Measurements from ENCODE around the gene RNF31. TPM values are rescaled to one million over a fixed set of nuclear protein-coding genes. Genes with fewer than 3 reads are reported as not detected.
"Not testable (repeated sequence)": the region's sequence is repeated elsewhere in the genome, so short reads cannot be mapped to it uniquely, and the experiment has no call there.

RNF31 gene
- polyA plus RNA-seq, 3 donors, result 41.5 to 46.9 (median 43.4) TPM

DNA sequence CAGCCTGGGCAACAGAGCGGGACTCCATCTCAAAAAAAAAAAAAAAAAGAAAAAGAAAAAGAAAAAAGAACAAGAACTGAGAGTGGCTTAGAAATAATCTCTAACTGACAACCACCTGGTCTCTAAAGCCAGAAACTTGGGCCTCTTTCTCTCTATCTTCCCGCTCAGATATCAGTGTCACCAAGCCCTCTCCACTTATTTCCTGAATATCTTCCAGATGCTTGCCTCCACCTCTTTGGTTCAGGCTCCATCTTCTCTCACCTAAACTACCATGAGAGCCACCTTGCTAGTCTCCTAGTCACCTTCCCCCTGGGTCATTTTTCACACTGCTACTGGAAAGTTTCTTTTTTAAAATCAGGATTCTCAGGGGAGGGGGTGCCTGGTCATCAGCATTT lies 49.8 kb downstream of the RNF31 start:
- DNase-seq (ENCODE audit: low read depth in 3 of 3, low spot score in 2 of 3), result no peak

DNA sequence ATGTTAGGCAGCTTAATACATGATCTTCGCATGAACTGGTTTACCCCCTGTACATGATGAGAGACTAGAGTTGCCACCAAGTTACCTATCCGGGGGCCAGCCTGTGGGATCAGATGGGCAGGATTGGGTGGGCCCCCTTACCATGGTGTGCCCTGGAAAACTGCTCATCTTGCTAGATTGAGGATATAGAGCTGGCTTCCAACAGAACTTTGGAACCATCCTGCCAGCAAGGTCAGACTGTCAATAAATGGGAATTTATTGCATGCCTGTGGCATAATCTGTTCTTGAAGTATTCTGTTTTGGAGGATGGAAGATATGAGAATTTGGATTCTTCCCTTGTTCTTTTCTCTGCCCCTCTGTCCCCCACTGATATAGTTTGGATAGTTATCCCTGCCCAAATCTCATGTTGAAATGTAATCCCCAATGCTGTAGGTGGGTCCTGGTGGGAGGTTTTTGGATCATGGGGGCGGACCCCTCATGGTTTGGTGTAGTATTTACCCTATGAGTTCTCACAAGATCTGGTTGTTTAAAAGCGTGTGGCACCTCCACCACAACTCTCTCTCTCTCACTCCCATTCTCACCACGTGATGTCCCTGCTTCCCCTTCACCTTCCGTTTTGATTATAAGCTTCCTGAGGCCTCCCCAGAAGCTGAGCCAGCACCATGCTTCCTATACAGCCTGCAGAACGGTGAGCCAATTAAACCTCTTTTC lies 51.7 kb downstream of the RNF31 start:
- no peak for DNase-seq (ENCODE audit: low read depth in 3 of 3, low spot score in 2 of 3)

DNA sequence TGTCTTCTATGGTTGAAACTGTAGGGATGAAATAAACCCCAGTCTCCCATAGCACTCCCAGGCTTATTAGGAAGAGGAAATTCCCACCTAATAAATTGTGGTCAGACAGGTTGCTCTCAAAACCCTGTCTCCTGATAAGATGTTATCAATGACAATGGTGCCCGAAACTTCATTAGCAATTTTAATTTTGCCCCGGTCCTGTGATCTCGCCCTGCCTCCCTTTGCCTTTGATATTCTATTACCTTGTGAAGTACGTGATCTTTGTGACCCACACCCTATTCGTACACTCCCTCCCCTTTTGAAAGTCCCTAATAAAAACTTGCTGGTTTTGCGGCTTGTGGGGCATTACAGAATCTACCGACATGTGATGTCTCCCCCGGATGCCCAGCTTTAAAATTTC lies 55.2 kb downstream of the RNF31 start:
- DNase-seq (ENCODE audit: low read depth in 3 of 3, low spot score in 2 of 3), result not testable (repeated sequence)

DNA sequence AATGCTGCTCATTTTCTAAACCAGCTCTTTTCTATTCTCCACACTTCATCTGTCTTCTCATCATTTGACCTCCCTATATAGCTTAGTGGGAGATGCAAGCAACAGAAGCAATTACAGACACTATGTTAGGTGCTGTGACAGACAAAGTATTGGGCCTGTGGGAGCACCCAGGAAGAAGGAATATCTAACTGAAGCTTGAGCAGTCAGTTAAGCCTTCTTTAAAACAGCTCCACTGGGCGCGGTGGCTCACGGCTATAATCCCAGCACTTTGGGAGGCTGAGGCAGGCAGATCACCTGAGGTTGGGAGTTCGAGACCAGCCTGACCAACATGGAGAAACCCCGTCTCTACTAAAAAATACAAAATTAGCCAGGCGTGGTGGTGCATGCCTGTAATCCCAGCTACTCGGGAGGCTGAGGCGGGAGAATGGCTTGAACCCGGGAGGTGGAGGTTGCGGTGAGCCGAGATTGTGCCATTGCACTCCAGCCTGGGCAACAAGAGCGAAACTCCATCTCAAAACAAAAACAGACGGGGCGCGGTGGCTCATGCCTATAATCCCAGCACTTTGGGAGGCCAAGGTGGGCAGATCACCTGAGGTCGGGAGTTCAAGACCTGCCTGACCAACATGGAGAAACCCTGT lies 56.1 kb downstream of the RNF31 start:
- not testable (repeated sequence) for DNase-seq (ENCODE audit: low read depth in 3 of 3, low spot score in 2 of 3)

DNA sequence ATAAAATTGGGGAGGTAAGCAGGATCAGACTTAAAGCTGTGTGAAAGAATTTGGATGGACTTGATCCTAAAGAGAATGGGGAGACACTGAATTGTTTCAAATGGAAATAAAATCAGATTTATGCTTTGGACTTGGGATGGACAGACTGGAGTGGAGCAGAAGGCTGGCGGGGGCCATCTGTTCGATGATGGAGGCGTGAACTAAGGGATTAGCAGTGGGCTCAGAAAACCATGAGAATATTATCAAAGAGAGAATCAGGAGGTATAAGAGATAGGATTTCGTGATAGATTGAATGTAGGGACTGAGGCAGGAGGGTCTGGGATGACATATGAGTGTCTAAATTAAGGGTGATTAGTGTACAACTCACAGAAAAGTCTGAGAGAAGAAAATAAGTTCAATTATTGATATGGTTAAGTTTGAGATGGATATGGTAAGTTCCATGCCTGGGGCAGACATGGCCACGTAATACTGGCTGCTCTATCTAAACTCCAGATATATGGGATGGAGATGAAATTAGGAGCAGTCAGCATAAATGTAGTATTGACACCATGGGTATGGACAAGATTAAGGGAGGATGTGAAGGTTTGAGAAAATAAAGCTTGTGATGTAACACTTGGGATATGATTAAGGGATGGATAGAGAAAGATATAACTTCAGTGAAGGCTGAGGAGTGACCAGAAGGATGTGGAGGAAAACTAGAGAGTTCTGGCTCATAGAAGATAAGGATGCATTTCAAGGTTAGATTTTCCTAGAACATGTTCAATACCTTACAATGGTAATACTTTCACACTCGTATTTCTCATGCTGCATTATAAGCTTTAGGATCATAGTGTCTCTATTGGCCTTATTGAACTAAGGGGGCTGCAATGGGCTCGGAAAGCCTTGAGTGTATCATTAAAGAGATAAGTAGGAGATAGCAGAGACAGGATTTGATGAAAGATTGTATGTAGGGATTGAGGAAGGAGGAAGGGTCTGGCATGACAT lies 57.2 kb downstream of the RNF31 start:
- DNase-seq (ENCODE audit: low read depth in 3 of 3, low spot score in 2 of 3), result no peak

DNA sequence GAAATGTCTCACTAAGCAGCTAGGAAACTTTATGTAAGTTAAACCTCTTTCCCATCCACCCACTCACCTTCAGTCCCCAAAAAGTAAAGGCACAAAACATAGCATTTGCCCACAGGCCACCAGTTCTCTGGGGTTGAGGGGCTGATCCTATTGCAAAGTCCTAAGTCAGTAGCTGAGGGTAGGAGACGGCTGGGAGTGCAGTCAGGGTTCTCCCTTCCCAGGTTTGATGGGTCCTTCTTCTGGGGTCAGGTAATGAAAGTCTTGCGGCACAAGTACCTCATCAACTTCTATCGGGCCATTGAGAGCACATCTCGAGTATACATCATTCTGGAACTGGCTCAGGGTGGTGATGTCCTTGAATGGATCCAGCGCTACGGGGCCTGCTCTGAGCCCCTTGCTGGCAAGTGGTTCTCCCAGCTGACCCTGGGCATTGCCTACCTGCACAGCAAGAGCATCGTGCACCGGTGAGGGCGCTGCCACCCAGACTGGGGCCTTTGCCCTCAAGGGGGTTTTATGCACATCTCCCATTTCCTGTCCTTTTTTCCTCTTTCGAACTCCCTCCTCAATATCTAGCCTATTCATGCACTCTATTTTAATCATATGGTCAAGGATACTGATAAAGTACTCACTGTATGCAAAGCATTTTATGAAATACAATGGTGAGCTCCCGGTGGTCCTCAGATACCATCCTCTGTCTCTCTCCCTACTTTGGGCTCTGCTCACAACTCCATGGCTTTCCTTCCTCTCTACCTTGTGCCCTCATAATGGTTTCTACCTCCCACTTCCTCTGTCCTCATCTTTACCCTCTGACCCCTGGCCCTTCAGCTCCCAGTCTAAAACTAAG lies 59.2 kb downstream of the RNF31 start:
- DNase-seq (ENCODE audit: low read depth in 3 of 3, low spot score in 2 of 3), result no peak

DNA sequence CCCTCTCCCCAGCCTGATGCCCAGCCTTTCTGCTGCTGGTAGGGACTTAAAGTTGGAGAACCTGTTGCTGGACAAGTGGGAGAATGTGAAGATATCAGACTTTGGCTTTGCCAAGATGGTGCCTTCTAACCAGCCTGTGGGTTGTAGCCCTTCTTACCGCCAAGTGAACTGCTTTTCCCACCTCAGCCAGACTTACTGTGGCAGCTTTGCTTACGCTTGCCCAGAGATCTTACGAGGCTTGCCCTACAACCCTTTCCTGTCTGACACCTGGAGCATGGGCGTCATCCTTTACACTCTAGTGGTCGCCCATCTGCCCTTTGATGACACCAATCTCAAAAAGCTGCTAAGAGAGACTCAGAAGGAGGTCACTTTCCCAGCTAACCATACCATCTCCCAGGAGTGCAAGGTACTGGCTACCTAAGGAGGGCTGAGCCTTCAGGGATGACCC lies 59.8 kb downstream of the RNF31 start:
- DNase-seq (ENCODE audit: low read depth in 3 of 3, low spot score in 2 of 3), result no peak

DNA sequence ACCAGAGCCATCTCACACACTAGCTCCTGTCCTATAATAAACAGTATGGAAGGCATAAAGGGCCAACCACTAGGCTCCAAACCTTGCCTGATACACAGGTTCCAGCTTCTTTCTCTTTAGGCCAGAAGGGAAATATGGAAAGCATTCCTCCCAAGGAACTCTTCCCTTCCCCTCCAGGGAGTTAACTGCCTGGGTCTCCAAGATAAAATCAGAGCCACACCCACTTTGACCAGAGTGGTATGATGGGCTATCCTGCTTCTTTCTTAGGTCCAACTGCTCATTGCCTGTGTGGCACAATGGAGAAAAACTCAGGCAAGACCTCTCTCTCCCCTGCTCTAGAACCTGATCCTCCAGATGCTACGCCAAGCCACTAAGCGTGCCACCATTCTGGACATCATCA lies 60.3 kb downstream of the RNF31 start:
- no peak for DNase-seq (ENCODE audit: low read depth in 3 of 3, low spot score in 2 of 3)

Other genes with a start within 250 kb of the RNF31 start
- gene DHRS4, start 193.7 kb upstream of the RNF31 start, polyA plus RNA-seq (ENCODE audit: insufficient read length in 3 of 3), result 10 to 100 TPM; 46.7 to 55.5 (median 49.6) TPM
- gene DHRS4L2, start 158.6 kb upstream of the RNF31 start, polyA plus RNA-seq (ENCODE audit: insufficient read length in 3 of 3), result 10 to 100 TPM; 30.8 to 43.1 (median 37.2) TPM
- gene CARMIL3, start 95.5 kb upstream of the RNF31 start, polyA plus RNA-seq (ENCODE audit: insufficient read length in 3 of 3), result 1 to 10 TPM; 1.0 to 2.0 (median 1.4) TPM
- not detected for gene CPNE6, start 75.9 kb upstream of the RNF31 start, polyA plus RNA-seq (ENCODE audit: insufficient read length in 3 of 3)
- gene PCK2, start 53.2 kb upstream of the RNF31 start, polyA plus RNA-seq (ENCODE audit: insufficient read length in 3 of 3), result 10 to 100 TPM; 25.5 to 32.6 (median 27.3) TPM
- gene DCAF11, start 32.7 kb upstream of the RNF31 start, polyA plus RNA-seq (ENCODE audit: insufficient read length in 3 of 3), result 10 to 100 TPM; 75.4 to 83.3 (median 77.3) TPM
- gene NRL, start 32.5 kb upstream of the RNF31 start, polyA plus RNA-seq (ENCODE audit: insufficient read length in 3 of 3), result 1 to 10 TPM; 1.8 to 3.7 (median 2.9) TPM
- gene FITM1, start 16.8 kb upstream of the RNF31 start, polyA plus RNA-seq (ENCODE audit: insufficient read length in 3 of 3), result under 1 TPM; 0.68 to 0.86 (median 0.79) TPM
- 100 to 1,000 TPM; 216 to 231 (median 224) TPM for gene PSME1, start 11.3 kb upstream of the RNF31 start, polyA plus RNA-seq (ENCODE audit: insufficient read length in 3 of 3)
- 10 to 100 TPM; 11.9 to 20.1 (median 15.3) TPM for gene EMC9, start 5.9 kb upstream of the RNF31 start, polyA plus RNA-seq (ENCODE audit: insufficient read length in 3 of 3)
- gene PSME2, start 888 bp upstream of the RNF31 start, polyA plus RNA-seq (ENCODE audit: insufficient read length in 3 of 3), result 100 to 1,000 TPM; 165 to 179 (median 171) TPM
- 10 to 100 TPM; 56.8 to 60.1 (median 57.5) TPM for gene IRF9, start 13.8 kb downstream of the RNF31 start, polyA plus RNA-seq (ENCODE audit: insufficient read length in 3 of 3)
- gene REC8, start 24.6 kb downstream of the RNF31 start, polyA plus RNA-seq (ENCODE audit: insufficient read length in 3 of 3), result 10 to 100 TPM; 47.5 to 51.6 (median 50.0) TPM
- 10 to 100 TPM; 31.4 to 35.6 (median 33.1) TPM for gene IPO4, start 41.3 kb downstream of the RNF31 start, polyA plus RNA-seq (ENCODE audit: insufficient read length in 3 of 3)
- 10 to 100 TPM; 36.9 to 40.9 (median 39.0) TPM for gene TM9SF1, start 47.9 kb downstream of the RNF31 start, polyA plus RNA-seq (ENCODE audit: insufficient read length in 3 of 3)
- gene TSSK4, start 58.2 kb downstream of the RNF31 start, polyA plus RNA-seq (ENCODE audit: insufficient read length in 3 of 3), result 1 to 10 TPM; 3.2 to 4.1 (median 4.0) TPM
- 10 to 100 TPM; 50.7 to 61.2 (median 55.7) TPM for gene CHMP4A, start 66.0 kb downstream of the RNF31 start, polyA plus RNA-seq (ENCODE audit: insufficient read length in 3 of 3)
- 10 to 100 TPM; 10.2 to 12.9 (median 12.5) TPM for gene MDP1, start 68.6 kb downstream of the RNF31 start, polyA plus RNA-seq (ENCODE audit: insufficient read length in 3 of 3)
- 100 to 1,000 TPM; 253 to 284 (median 266) TPM for gene NEDD8, start 84.9 kb downstream of the RNF31 start, polyA plus RNA-seq (ENCODE audit: insufficient read length in 3 of 3)
- gene GMPR2, start 85.4 kb downstream of the RNF31 start, polyA plus RNA-seq (ENCODE audit: insufficient read length in 3 of 3), result 100 to 1,000 TPM; 105 to 133 (median 125) TPM
- 10 to 100 TPM; 64.3 to 71.3 (median 67.3) TPM for gene TINF2, start 95.1 kb downstream of the RNF31 start, polyA plus RNA-seq (ENCODE audit: insufficient read length in 3 of 3)
- 1 to 10 TPM; 1.2 to 1.9 (median 1.2) TPM for gene TGM1, start 115.7 kb downstream of the RNF31 start, polyA plus RNA-seq (ENCODE audit: insufficient read length in 3 of 3)
- gene RABGGTA, start 124.1 kb downstream of the RNF31 start, polyA plus RNA-seq (ENCODE audit: insufficient read length in 3 of 3), result 10 to 100 TPM; 18.2 to 19.0 (median 18.5) TPM
- 10 to 100 TPM; 38.6 to 45.5 (median 42.6) TPM for gene DHRS1, start 152.3 kb downstream of the RNF31 start, polyA plus RNA-seq (ENCODE audit: insufficient read length in 3 of 3)
- 10 to 100 TPM; 26.2 to 26.6 (median 26.4) TPM for gene NOP9, start 152.4 kb downstream of the RNF31 start, polyA plus RNA-seq (ENCODE audit: insufficient read length in 3 of 3)
- 10 to 100 TPM; 28.5 to 29.4 (median 28.9) TPM for gene CIDEB, start 160.5 kb downstream of the RNF31 start, polyA plus RNA-seq (ENCODE audit: insufficient read length in 3 of 3)
- 1 to 10 TPM; 1.8 to 2.2 (median 1.9) TPM for gene LTB4R2, start 162.6 kb downstream of the RNF31 start, polyA plus RNA-seq (ENCODE audit: insufficient read length in 3 of 3)
- 1 to 10 TPM; 2.4 to 2.9 (median 2.9) TPM for gene LTB4R, start 164.0 kb downstream of the RNF31 start, polyA plus RNA-seq (ENCODE audit: insufficient read length in 3 of 3)
- gene ADCY4, start 187.6 kb downstream of the RNF31 start, polyA plus RNA-seq (ENCODE audit: insufficient read length in 3 of 3), result 10 to 100 TPM; 12.8 to 23.7 (median 17.2) TPM
- 1 to 10 TPM; 2.3 to 3.6 (median 3.1) TPM for gene RIPK3, start 192.5 kb downstream of the RNF31 start, polyA plus RNA-seq (ENCODE audit: insufficient read length in 3 of 3)
- gene NFATC4, start 220.7 kb downstream of the RNF31 start, polyA plus RNA-seq (ENCODE audit: insufficient read length in 3 of 3), result 10 to 100 TPM; 45.0 to 50.5 (median 49.7) TPM

Measured in right renal cortex interstitium (tissue), 3 donors.